Neural cell (in vitro differentiated cells): Measurements from ENCODE around the gene MPPED1. TPM values are rescaled to one million over a fixed set of nuclear protein-coding genes. Genes with fewer than 3 reads are reported as not detected.

Experiments
- H2AFZ ChIP-seq: fragments of 200-600, 300-800 bp; sonication (generic), shearing (Covaris generic); 2 replicates; pipeline ENCODE4 v1.6.0; 2014; ENCODE audit warnings: low read depth, mild to moderate bottlenecking, antibody characterized with exemption, low read length, moderate library complexity
- H3F3A ChIP-seq: fragments of 200-600 bp; shearing (Covaris generic); 2 replicates; pipeline ENCODE4 v1.6.1; 2016; ENCODE audit warnings: mild to moderate bottlenecking, moderate library complexity, mixed read lengths, antibody characterized with exemption, low read length; ENCODE audit not compliant: insufficient read depth, poor library complexity, severe bottlenecking
- H3K27ac ChIP-seq: fragments of 200-600, 300-800 bp; sonication (generic), shearing (Covaris generic); 2 replicates; pipeline ENCODE4 v1.5.1; 2014; ENCODE audit warnings: mild to moderate bottlenecking, low read length, moderate library complexity
- H3K27me3 ChIP-seq: fragments of 300-800, 200-600 bp; sonication (generic), shearing (Covaris generic); 2 replicates; pipeline ENCODE4 v1.6.0; 2014; ENCODE audit warnings: mild to moderate bottlenecking, low read depth, low read length, moderate library complexity; ENCODE audit not compliant: insufficient read depth
- H3K36me3 ChIP-seq: fragments of 300-800, 200-600 bp; sonication (generic), shearing (Covaris generic); 2 replicates; pipeline ENCODE4 v1.5.1; 2014; ENCODE audit warnings: mild to moderate bottlenecking, antibody characterized with exemption, low read length, moderate library complexity; ENCODE audit not compliant: insufficient read depth
- H3K4me2 ChIP-seq: fragments of 300-800, 200-600 bp; sonication (generic), shearing (Covaris generic); 2 replicates; pipeline ENCODE4 v1.6.0; 2014; ENCODE audit warnings: mild to moderate bottlenecking, low read length
- H3K4me3 ChIP-seq: fragments of 300-800, 200-600 bp; sonication (generic), shearing (Covaris generic); 2 replicates; pipeline ENCODE4 v1.5.1; 2014; ENCODE audit warnings: mild to moderate bottlenecking, low read length, moderate library complexity
- H3K79me2 ChIP-seq: fragments of 200-600 bp; shearing (Covaris generic); replicated peaks from 2 replicates; pipeline ENCODE4 v1.6.0; 2014; ENCODE audit warnings: mild to moderate bottlenecking, low read length, moderate library complexity; ENCODE audit not compliant: insufficient read depth
- H3K9ac ChIP-seq: fragments of 300-800, 200-600 bp; sonication (generic), shearing (Covaris generic); 2 replicates; pipeline ENCODE4 v1.6.1; 2016; ENCODE audit warnings: mild to moderate bottlenecking, low read length, mixed read lengths
- H3K9me2 ChIP-seq: fragments of 200-600 bp; shearing (Covaris generic); 2 replicates; pipeline ENCODE4 v1.6.1; 2016; ENCODE audit warnings: mild to moderate bottlenecking, low read length, mixed read lengths; ENCODE audit not compliant: insufficient read depth
- H3K9me3 ChIP-seq: fragments of 200-600, 300-800 bp; sonication (generic), shearing (Covaris generic); 2 replicates; pipeline ENCODE4 v1.6.1; 2016; ENCODE audit warnings: mild to moderate bottlenecking, mixed run types, low read length, moderate library complexity, mixed read lengths
- H4K20me1 ChIP-seq: fragments of 200-600 bp; shearing (Covaris generic); 2 replicates; pipeline ENCODE4 v1.6.1; 2016; ENCODE audit warnings: mild to moderate bottlenecking, mixed run types; ENCODE audit not compliant: insufficient read depth
- CTCF ChIP-seq: fragments of 450-650 bp; IDR thresholded peaks from 2 replicates; pipeline ENCODE4 v1.5.1; 2014; ENCODE audit warnings: antibody characterized with exemption, mild to moderate bottlenecking, moderate library complexity; ENCODE audit not compliant: poor library complexity, severe bottlenecking
- EP300 ChIP-seq: fragments of 450-650 bp; conservative IDR thresholded peaks from 2 replicates; pipeline ENCODE4 v1.6.1; 2014; ENCODE audit warnings: antibody characterized with exemption, mild to moderate bottlenecking, moderate library complexity; ENCODE audit not compliant: poor library complexity, severe bottlenecking
- EZH2 ChIP-seq: fragments of 200-600, 300-800 bp; shearing (Covaris generic), sonication (generic); IDR thresholded peaks from 2 replicates; pipeline ENCODE4 v1.6.1; 2014; ENCODE audit warnings: antibody characterized with exemption, low read length, borderline replicate concordance, mild to moderate bottlenecking; ENCODE audit not compliant: insufficient read depth, poor library complexity, severe bottlenecking
- MXI1 ChIP-seq: fragments of 450-650 bp; conservative IDR thresholded peaks from 2 replicates; pipeline ENCODE4 v1.6.1; 2014; ENCODE audit warnings: antibody characterized with exemption, mild to moderate bottlenecking; ENCODE audit not compliant: poor library complexity, severe bottlenecking
- POLR2AphosphoS5 ChIP-seq: IDR thresholded peaks from 2 replicates; pipeline ENCODE4 v1.6.1; 2012
- RAD21 ChIP-seq: fragments of 450-650 bp; conservative IDR thresholded peaks from 2 replicates; pipeline ENCODE4 v1.6.1; 2014; ENCODE audit warnings: antibody characterized with exemption, mild to moderate bottlenecking, moderate library complexity
- SMC3 ChIP-seq: fragments of 450-650 bp; conservative IDR thresholded peaks from 2 replicates; pipeline ENCODE4 v1.6.1; 2014; ENCODE audit warnings: antibody characterized with exemption, mild to moderate bottlenecking, moderate library complexity; ENCODE audit not compliant: poor library complexity
- TAF1 ChIP-seq: IDR thresholded peaks from 2 replicates; pipeline ENCODE4 v1.6.1; 2012; ENCODE audit warnings: low read depth
- polyA plus RNA-seq: library from polyadenylated mRNA; depleted of rRNA; stranded (reverse); fragments of >200 nt; gene quantifications from 2 replicates; pipeline ENCODE4 v1.2.3, GENCODE V29; 2014
- TF ChIP-seq, protein P1 (sequence below): IDR thresholded peaks from 2 replicates; pipeline ENCODE4 v1.6.1; 2012; ENCODE audit warnings: borderline replicate concordance

MPPED1 gene
- polyA plus RNA-seq, 1 donor from 2014 or later, result 33.4 TPM

DNA sequence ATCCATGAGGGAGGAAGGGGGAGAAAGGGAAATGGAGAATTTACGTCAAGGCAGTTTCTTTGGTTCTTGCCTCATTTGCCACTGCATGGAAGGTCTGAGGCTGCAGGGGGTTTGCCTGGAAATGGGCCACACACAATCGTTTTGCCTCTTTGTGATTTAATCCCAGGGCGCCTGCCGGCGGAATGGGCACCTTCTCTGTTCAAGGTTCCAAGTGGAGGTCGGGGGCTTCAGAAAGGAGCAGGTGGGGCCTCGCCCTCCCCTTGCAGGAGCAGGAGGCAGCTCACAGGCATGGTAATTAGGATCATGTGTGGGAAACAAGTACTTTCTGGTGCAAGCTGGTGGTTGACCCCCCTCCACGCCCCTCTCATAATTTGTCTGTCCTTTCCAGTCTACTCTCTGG is 29.9 kb downstream of the MPPED1 start:
- Histone ChIP-seq H3K27me3 (no peaks in the 10 kb centered on the region), H3K4me2 (no peak overlapping the region), H3K79me2 (no peaks in the 10 kb centered on the region), H3K9me3 (no peaks in the 10 kb centered on the region), H3K27ac (no peak overlapping the region), H3K9me2 (no peaks in the 10 kb centered on the region), H2AFZ (no peak overlapping the region), H4K20me1 (no peaks in the 10 kb centered on the region), H3F3A (no peaks in the 10 kb centered on the region), H3K9ac (no peak overlapping the region), H3K36me3 (no peaks in the 10 kb centered on the region), H3K4me3 (no peak overlapping the region)
- TF ChIP-seq EP300 (no peak), CTCF (no peak), POLR2AphosphoS5 (no peak), RAD21 (no peak), TAF1 (no peak), EZH2 (no peak), MXI1 (no peak), SMC3 (no peak)
- TF ChIP-seq, protein P1, sequence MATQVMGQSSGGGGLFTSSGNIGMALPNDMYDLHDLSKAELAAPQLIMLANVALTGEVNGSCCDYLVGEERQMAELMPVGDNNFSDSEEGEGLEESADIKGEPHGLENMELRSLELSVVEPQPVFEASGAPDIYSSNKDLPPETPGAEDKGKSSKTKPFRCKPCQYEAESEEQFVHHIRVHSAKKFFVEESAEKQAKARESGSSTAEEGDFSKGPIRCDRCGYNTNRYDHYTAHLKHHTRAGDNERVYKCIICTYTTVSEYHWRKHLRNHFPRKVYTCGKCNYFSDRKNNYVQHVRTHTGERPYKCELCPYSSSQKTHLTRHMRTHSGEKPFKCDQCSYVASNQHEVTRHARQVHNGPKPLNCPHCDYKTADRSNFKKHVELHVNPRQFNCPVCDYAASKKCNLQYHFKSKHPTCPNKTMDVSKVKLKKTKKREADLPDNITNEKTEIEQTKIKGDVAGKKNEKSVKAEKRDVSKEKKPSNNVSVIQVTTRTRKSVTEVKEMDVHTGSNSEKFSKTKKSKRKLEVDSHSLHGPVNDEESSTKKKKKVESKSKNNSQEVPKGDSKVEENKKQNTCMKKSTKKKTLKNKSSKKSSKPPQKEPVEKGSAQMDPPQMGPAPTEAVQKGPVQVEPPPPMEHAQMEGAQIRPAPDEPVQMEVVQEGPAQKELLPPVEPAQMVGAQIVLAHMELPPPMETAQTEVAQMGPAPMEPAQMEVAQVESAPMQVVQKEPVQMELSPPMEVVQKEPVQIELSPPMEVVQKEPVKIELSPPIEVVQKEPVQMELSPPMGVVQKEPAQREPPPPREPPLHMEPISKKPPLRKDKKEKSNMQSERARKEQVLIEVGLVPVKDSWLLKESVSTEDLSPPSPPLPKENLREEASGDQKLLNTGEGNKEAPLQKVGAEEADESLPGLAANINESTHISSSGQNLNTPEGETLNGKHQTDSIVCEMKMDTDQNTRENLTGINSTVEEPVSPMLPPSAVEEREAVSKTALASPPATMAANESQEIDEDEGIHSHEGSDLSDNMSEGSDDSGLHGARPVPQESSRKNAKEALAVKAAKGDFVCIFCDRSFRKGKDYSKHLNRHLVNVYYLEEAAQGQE, result no peak

DNA sequence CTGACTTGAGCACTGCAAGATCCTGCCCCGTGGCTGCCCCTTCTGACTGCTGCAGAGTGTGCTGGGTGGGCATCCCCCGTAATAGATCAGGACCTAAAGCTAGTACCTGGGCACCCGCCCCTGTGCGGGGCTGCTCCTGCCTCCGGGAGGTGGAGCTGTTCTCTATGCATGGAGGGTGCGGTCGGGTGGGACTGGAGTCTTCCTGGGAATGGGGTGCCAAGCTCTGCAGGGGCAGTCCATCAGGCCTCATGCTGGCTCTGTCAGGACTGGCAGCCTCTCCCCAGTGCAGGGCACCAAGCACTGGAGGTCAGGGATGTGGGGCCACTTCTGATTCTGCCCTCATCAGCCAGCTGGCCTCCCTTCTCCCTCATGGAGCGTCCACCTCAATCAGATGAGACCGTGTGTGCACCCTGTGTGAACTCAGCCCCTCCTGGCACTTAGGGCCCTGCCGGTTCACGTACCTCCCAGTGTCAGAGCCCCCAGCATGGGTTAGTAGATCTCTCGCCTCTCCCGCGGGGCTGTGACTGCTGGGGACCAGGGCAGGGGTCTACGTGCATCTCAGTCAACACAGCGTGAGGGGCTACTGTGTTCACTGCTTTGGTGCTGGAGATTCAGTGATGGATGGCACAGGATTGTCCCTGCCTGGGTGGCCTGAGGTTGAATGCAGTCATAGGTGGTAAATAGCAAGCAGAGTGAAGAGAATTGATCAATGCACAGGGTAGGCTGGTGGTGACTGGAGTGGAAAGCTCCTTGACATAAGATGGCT is 30.8 kb downstream of the MPPED1 start:
- no peaks in the 10 kb centered on the region for H3K9me3 ChIP-seq
- no peaks in the 10 kb centered on the region for H3K9me2 ChIP-seq
- no peaks in the 10 kb centered on the region for H3K79me2 ChIP-seq
- no peak overlapping the region for H3K4me3 ChIP-seq
- H3F3A ChIP-seq, result peaks cover 3% of the 10 kb centered on the region
- H3K4me2 ChIP-seq, result no peak overlapping the region
- H3K9ac ChIP-seq, result no peak overlapping the region
- H3K27me3 ChIP-seq, result no peaks in the 10 kb centered on the region
- no peak for TF ChIP-seq SMC3
- no peak for TF ChIP-seq CTCF
- no peak for TF ChIP-seq MXI1
- TF ChIP-seq, protein P1, result no peak
- no peak for TF ChIP-seq EZH2
- no peaks in the 10 kb centered on the region for H3K36me3 ChIP-seq
- H2AFZ ChIP-seq, result no peak overlapping the region
- no peak overlapping the region for H3K27ac ChIP-seq
- H4K20me1 ChIP-seq, result no peaks in the 10 kb centered on the region
